GM12865 (cell line): ENCODE results near the gene SH2D2A.

Source experiments
- DNase-seq: peaks from one replicate; pipeline ENCODE4 v3.0.0; 2010; ENCODE audit warnings: low read depth
- H3K4me3 ChIP-seq: 2 replicates; pipeline ENCODE4 v1.5.1; 2011; ENCODE audit warnings: mild to moderate bottlenecking, low read depth, low read length, control low read depth
- TF ChIP-seq, protein P1 (sequence below): IDR thresholded peaks from 2 replicates; pipeline ENCODE4 v1.5.1; 2011; ENCODE audit warnings: low read length, control low read depth, low read depth, inconsistent platforms; ENCODE audit not compliant: insufficient read depth; ENCODE audit errors: missing control alignments

SH2D2A gene

GRCh38 chr1:156826630-156827029, 10.0 kb upstream of the SH2D2A start:
- TF ChIP-seq, protein P1, sequence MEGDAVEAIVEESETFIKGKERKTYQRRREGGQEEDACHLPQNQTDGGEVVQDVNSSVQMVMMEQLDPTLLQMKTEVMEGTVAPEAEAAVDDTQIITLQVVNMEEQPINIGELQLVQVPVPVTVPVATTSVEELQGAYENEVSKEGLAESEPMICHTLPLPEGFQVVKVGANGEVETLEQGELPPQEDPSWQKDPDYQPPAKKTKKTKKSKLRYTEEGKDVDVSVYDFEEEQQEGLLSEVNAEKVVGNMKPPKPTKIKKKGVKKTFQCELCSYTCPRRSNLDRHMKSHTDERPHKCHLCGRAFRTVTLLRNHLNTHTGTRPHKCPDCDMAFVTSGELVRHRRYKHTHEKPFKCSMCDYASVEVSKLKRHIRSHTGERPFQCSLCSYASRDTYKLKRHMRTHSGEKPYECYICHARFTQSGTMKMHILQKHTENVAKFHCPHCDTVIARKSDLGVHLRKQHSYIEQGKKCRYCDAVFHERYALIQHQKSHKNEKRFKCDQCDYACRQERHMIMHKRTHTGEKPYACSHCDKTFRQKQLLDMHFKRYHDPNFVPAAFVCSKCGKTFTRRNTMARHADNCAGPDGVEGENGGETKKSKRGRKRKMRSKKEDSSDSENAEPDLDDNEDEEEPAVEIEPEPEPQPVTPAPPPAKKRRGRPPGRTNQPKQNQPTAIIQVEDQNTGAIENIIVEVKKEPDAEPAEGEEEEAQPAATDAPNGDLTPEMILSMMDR: no peak
- no peak for DNase-seq
- no peak overlapping the region for H3K4me3 ChIP-seq

- TF ChIP-seq, protein P1: no peak
- H3K4me3 ChIP-seq: no peak overlapping the region
- no peak for DNase-seq
These were observed 6.7 kb upstream of the SH2D2A start for GRCh38 chr1:156823210-156823790.

DNA sequence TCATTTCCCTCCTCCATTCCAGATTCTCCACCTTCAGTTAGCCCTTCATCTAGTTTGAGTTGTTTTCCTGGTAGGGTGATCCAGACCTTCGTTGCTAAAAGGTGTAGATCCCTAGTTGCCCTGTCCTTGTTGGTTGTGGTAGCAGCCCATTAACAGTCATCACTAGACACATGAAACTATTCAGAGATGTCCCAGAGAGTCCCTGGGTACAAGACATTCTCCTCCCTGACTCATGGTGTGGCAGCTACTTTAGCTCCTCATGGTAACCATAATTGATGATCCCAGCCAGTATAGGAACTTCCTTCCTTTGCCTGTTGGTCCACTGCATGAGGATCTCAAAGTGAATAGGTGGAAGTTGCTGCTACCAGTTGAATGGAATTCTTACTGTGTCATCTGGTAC, 6.0 kb upstream of the SH2D2A start:
- no peak for DNase-seq
- TF ChIP-seq, protein P1: no peak
- no peak overlapping the region for H3K4me3 ChIP-seq

DNA sequence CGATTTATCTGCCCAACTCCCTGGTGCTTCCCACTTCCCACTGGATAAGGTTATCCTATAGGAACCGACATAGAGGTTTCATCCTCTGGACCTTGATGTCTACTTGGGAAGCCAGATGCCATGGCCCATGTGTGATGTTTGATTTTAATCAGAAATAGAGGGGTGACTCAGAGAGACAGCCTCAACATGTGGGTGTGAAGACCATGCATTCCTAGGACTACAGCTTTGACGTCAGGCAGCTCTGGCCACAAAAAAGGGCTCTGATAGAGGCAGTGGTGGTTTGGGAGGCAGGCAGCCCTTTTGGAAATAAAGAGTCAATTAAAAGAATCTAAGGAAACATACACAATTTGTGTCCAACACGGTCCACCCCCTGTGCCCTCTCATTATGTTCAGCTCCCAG, 5.2 kb upstream of the SH2D2A start:
- no peak for DNase-seq
- TF ChIP-seq, protein P1: no peak
- H3K4me3 ChIP-seq: no peak overlapping the region

DNA sequence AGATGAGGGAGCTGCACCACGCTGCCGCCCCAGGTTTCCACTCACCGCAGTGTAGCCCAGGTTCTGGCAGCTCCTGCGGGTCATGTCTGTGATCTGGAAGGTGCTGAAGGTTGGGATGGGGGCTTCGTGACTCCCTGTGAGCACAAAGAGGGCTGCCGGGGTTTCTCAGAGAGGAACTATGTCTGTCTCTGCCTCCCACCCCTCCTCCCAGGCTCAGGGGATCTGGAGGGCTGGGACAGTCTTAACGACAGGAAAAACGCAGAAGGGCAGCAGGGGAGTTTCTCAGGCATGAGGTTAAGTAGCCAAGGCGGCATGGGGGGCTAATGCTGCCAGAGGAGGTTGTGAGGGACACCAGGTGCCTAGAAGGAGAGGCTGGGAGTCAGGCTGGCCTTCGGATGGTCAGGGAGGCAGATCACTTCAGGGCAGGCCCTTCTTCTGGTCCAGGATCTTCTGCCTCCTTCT, 656 bp downstream of the SH2D2A start:
- TF ChIP-seq, protein P1: no peak
- peak overlapping the region; percentile 52 for H3K4me3 ChIP-seq
- no peak for DNase-seq

DNA sequence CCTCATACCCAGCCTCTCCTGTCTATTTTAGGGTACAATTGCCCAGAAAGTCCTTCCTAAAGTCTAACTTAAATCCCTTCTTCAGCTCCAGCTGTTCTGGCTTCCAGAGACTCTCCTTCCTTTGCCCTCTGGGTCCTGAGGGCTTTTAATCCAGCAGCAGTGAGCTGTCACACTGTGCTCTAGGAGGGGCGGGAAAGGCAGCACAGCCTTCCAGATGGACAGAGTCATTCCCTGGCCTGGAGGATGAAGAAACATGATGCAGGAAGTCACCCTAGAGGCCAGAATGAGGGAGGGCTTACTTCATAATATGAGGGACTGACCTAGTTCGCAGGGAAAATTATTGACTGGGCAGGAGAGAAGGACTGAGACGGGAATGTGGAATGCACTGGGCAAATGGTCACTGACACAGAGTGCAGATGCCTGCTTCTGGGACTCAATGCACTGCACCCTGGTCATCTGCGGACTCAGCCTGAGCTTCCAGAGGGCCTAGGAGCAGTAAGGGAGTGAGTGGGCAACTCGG, 1.3 kb downstream of the SH2D2A start:
- DNase-seq: no peak
- TF ChIP-seq, protein P1: no peak
- H3K4me3 ChIP-seq: no peak overlapping the region

DNA sequence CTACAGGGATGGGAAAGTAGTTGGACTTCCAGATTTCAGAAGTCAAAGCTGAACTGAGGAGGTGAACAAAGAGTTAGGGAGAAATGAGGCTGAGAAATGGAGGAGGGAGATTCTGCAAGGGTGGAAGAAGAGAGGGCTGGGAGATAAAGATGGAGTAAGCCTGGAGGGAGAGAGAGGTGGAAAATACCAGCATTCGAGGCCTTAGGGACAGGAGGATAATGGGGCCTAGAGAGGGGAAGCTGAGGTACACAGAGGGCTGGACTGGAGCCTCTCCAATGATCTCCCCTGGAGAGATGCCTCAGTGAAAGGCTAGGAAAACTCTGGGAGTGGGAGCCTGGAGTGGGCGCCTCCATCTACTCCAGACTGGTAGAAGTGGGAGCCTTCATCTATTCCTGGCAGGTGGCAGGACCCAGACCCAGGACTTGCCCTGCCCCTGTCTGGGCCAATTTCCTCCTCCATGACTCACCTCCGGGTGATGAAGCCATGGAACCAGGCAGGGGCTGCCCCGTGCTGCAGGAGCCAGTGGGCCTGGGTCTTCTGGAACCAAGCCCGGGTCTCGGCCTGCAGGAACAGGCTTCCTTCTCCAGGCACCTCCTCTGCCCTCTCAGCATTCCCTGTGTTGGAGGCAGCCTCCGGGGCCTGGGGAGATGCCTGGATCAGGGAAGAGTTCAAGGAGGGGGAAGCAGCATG, 1.9 kb downstream of the SH2D2A start:
- DNase-seq: no peak
- TF ChIP-seq, protein P1: no peak
- no peak overlapping the region for H3K4me3 ChIP-seq
